Activated T-helper 2 cell treated with anti-CD3 and anti-CD28 coated beads, Interferon-gamma antibody, Interleukin-2, Interleukin-4, amounts not matched to agents 10 μg/mL and 5 μg/mL and 100 μg/mL, durations not matched to agents 14 hours and 24 hours and 36 hours (primary cell): Measurements from ENCODE around the gene SLC12A5. TPM values are rescaled to one million over a fixed set of nuclear protein-coding genes. Genes with fewer than 3 reads are reported as not detected.

Source experiments
- DNase-seq: peaks from one replicate; pipeline ENCODE4 v3.0.0; 2021; ENCODE audit warnings: low spot score
- H3K27ac Mint-ChIP-seq: one replicate; pipeline ENCODE4 v1.8.0; 2021; ENCODE audit warnings: mixed read lengths
- H3K27me3 Mint-ChIP-seq: one replicate; pipeline ENCODE4 v1.8.0; 2021; ENCODE audit warnings: low read depth, mixed read lengths
- H3K36me3 Mint-ChIP-seq: one replicate; pipeline ENCODE4 v1.8.0; 2021; ENCODE audit warnings: low read depth, mixed read lengths
- H3K4me1 Mint-ChIP-seq: one replicate; pipeline ENCODE4 v1.8.0; 2021; ENCODE audit warnings: low read depth, mixed read lengths
- H3K4me3 Mint-ChIP-seq: one replicate; pipeline ENCODE4 v1.8.0; 2021; ENCODE audit warnings: low read depth, mild to moderate bottlenecking, moderate library complexity, mixed read lengths
- H3K9me3 Mint-ChIP-seq: one replicate; pipeline ENCODE4 v1.8.0; 2021; ENCODE audit warnings: mixed read lengths
- intact Hi-C: fragments of 100-400 bp; cut with micrococcal nuclease; formaldehyde crosslinking; loops from one replicate; pipeline ENCODE4 v1.15.1; 2023
- total RNA-seq: library from RNA; stranded (reverse); gene quantifications from 2 replicates; pipeline ENCODE4 v1.2.3, GENCODE V29; 2022

Gene SLC12A5
- total RNA-seq, 1 donor from 2014 or later = 0.73 TPM

DNA sequence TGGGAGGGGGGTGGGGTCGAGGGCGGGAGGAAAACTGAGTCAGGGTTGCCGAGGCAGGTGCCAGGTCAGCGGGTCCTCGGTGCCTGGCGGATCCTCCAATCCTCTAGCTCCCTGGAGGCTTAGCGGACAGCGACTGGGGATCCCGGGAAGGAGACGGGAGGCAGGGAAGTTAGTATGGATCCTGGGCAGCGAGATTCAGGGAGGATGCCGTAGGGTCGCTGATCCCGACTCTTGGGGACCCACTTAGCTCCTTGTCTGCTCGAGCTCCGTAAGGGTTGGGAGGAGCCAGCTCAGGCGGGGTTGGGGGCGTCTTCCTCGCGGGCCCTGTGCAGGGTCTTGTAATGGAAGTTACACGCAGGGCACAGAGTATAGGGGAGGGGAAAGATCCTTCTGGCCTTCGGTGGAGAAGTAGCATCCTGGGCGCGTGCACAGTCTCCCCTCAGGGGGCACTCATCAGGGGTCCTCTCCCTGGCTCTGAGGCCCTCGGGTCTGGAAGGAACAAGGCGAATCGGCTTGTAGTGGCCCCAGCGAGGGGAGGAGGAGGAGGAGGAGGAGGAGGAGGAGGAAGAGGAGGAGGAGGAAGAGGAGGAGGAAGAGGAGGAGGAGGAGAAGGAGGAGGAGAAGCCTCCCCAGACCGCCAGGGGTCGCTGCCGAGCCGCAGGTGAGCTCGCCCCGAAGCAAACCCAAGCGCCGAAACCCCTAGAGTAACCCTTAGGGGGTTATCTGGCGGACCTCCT, 6.4 kb upstream of the SLC12A5 start:
- intact Hi-C loops = loop anchor here (1.0 to 5.0 kb wide), 4 partner anchors 8 to 152 kb away; partner anchors contain the start of gene NCOA5
- H3K36me3 Mint-ChIP-seq = no peaks in the 10 kb centered on the region
- H3K27me3 Mint-ChIP-seq = peaks cover 37% of the 10 kb centered on the region
- peak overlapping the region; percentile 69 for H3K4me3 Mint-ChIP-seq
- H3K9me3 Mint-ChIP-seq = no peaks in the 10 kb centered on the region
- no peak overlapping the region for H3K27ac Mint-ChIP-seq
- peak; percentile 56 for DNase-seq
- H3K4me1 Mint-ChIP-seq = peaks cover 15% of the 10 kb centered on the region

DNA sequence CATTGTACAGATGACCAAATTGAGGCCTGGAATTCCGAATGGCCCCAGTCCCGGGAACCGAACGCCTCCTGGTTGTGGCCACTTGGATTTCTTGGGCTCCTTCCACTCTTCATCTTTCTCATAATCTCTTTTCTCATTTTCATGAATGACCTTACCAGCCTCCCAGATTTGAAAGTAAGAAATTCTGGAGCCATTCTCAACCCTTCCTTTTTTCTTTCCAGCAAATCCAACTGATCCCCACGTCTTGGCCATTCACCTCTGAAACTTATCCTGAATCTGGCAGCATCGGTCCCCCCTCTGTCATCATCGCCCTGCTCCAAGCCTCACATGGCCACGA, 5.9 kb upstream of the SLC12A5 start:
- peak overlapping the region; percentile 32 for H3K4me3 Mint-ChIP-seq
- peaks cover 15% of the 10 kb centered on the region for H3K4me1 Mint-ChIP-seq
- DNase-seq = no peak
- intact Hi-C loops = loop anchor here (1.0 to 5.0 kb wide), 3 partner anchors 39 to 152 kb away; partner anchors contain the start of gene NCOA5
- no peak overlapping the region for H3K27ac Mint-ChIP-seq
- H3K9me3 Mint-ChIP-seq = no peaks in the 10 kb centered on the region
- H3K27me3 Mint-ChIP-seq = peaks cover 41% of the 10 kb centered on the region
- H3K36me3 Mint-ChIP-seq = no peaks in the 10 kb centered on the region

DNA sequence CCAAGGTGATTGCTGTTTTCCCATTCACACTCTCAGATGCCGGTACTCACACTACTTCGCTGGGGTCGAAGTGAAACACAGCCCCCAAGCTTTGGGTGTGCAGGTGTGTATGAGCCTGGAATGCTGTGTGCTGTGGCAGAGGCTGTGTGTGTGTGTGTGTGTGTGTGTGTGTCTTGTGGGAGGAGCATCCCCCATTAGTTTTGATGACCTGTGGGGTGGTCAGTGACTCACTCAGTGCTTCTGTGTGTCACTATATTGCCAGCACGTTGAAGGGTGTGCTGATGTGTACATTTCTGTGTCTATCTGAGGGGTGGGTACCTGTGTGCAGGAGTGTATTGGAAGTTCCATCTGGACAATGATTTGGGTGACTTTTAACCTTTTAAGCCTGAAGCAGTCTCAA, 5.0 kb upstream of the SLC12A5 start:
- H3K27ac Mint-ChIP-seq = no peak overlapping the region
- peaks cover 37% of the 10 kb centered on the region for H3K27me3 Mint-ChIP-seq
- intact Hi-C loops = loop anchor here (1.0 to 5.0 kb wide), 3 partner anchors 38 to 151 kb away; partner anchors contain the start of gene NCOA5
- no peaks in the 10 kb centered on the region for H3K36me3 Mint-ChIP-seq
- peaks cover 15% of the 10 kb centered on the region for H3K4me1 Mint-ChIP-seq
- no peak for DNase-seq
- H3K4me3 Mint-ChIP-seq = no peak overlapping the region
- no peaks in the 10 kb centered on the region for H3K9me3 Mint-ChIP-seq

DNA sequence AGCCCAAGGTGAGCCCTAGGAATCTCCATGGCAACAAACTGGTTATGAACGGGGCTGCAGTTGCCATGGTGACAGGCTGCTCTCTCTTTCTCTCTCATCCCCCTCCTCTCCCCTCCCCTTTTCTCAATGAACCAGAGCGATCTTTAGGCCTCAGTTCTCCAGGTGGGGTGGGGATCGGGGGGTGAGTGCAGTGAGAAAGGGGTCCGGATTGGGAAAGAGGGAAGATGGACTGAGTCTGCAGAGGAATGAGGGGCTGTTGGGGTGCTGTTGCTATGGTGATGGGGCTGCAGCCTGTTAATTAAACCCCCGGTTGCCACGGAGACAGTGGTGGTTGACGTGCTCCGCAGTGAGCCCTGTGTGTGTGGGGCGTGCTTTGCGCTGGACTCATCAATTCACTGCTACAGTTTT, 3.6 kb upstream of the SLC12A5 start:
- H3K9me3 Mint-ChIP-seq = no peaks in the 10 kb centered on the region
- H3K27me3 Mint-ChIP-seq = peaks cover 43% of the 10 kb centered on the region
- intact Hi-C loops = no loop called here
- H3K36me3 Mint-ChIP-seq = no peaks in the 10 kb centered on the region
- peaks cover 15% of the 10 kb centered on the region for H3K4me1 Mint-ChIP-seq
- no peak for DNase-seq
- no peak overlapping the region for H3K27ac Mint-ChIP-seq
- no peak overlapping the region for H3K4me3 Mint-ChIP-seq

DNA sequence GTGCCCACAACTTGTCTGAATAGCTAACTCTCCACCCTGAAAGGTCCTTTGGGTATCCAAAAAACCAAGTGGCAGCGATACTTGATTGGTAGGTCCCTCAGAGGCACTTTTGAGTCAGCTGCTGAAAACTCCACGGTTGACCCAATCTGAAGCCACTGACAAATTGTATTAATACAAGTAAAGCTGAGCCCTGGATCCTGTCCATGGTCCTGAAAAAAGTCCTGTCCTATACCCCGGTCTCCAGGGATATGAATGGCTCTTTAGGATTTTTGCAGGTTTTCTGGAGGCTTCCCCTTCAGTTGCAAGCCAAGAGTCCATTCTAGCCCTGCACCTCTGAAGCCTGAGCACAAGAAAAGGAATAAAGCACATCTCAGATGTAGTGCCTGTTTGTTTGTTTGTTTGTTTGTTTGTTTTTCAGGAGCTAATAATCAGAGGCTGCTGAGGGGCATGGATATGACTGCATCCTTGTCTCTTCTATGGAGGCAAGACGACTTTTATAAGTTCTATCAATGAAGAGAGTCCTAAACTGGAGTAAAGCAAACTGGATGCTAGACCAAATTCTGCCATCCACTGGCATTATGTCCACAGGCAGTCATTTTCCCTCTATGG, 1.7 kb upstream of the SLC12A5 start:
- H3K9me3 Mint-ChIP-seq = no peaks in the 10 kb centered on the region
- no peak overlapping the region for H3K27ac Mint-ChIP-seq
- intact Hi-C loops = no loop called here
- no peak for DNase-seq
- H3K27me3 Mint-ChIP-seq = peaks cover 44% of the 10 kb centered on the region
- H3K36me3 Mint-ChIP-seq = no peaks in the 10 kb centered on the region
- no peak overlapping the region for H3K4me3 Mint-ChIP-seq
- peaks cover 8% of the 10 kb centered on the region for H3K4me1 Mint-ChIP-seq

DNA sequence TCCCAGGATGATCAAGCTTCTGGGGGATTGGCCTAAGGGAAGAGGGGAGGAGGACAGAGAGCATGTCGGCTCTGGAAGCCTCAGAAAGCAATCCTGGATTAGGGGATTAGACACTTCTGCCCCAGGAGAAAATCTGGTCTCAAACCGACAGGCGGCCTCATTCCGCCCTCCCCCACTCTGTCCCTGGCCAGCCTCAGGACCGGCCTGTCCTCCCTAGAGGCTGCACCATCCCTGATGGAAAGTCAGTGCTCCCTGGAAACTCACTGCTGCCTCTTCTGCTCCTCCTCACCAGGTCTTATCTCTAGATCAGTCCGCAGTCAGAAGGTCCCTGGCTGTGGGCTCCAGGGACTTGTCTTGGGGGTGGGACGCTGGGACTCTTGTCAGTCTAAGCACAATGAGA, 905 bp upstream of the SLC12A5 start:
- intact Hi-C loops = no loop called here
- no peaks in the 10 kb centered on the region for H3K36me3 Mint-ChIP-seq
- DNase-seq = no peak
- no peak overlapping the region for H3K4me3 Mint-ChIP-seq
- H3K27ac Mint-ChIP-seq = no peak overlapping the region
- H3K27me3 Mint-ChIP-seq = peaks cover 50% of the 10 kb centered on the region
- peaks cover 5% of the 10 kb centered on the region for H3K4me1 Mint-ChIP-seq
- no peaks in the 10 kb centered on the region for H3K9me3 Mint-ChIP-seq

DNA sequence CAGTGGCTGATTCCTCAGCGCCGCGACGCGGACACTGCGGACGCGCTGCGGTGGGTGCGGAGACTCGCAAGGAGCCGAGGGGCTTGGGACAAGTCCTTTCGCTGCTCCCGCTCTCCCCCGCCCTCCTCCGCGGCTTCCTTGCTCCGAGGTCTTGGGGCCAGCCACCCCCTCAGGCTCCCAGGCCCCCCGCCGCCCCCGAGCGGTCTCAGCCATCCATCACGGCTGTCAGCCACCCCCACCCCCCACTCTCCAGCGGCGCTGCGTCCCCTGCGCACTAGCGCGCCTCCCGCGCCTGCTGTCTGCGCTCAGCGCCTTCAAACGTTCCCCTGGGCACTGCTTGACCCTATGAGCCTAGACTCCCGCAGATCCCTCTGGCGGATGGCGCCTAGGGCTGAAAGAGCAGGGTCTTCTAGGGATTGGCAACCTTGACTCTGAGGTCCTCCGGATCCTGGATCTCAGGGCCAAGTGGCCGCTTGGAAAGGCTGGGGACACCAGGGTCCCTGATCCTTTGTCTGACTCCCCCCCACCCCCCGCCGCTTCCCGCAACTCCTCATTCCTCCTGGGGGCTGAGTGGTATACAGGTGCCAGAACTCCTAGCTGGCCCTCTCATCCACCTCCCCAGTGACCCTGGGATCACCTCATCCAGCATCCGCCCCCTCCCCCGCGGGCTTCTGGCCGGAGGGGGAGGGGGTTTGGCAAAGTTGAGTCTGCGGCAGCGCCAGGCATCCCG, 1.4 kb downstream of the SLC12A5 start:
- DNase-seq = no peak
- intact Hi-C loops = no loop called here
- peaks cover 46% of the 10 kb centered on the region for H3K27me3 Mint-ChIP-seq
- H3K4me1 Mint-ChIP-seq = no peaks in the 10 kb centered on the region
- no peak overlapping the region for H3K27ac Mint-ChIP-seq
- H3K4me3 Mint-ChIP-seq = no peak overlapping the region
- no peaks in the 10 kb centered on the region for H3K36me3 Mint-ChIP-seq
- no peaks in the 10 kb centered on the region for H3K9me3 Mint-ChIP-seq

DNA sequence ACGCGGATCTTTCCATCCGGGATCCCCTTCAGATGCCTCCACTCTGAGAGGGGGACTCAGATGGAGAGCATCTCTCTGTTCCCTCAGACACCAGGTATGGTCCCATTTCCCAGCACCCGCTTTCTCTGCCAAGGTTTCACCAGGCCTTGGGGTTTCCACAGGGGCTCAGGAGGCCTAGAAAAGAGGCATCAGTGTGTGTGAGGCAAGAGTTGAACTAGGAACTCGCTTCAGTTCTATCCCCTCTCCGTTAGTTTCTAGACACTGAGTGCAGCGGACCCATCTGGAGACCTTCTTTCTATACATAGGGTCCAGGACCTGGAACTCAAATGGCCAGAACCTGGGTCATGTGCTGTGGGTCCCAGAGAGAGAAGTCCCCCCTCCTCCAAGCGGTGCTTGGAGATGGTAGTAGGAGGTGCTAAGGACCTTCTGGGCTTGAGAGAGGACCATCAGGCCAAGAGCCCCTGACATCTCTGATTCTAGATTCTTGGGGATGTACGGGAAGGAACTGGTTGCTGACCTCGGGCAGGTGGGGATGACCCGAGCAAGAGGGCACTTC, 2.1 kb downstream of the SLC12A5 start:
- no peaks in the 10 kb centered on the region for H3K4me1 Mint-ChIP-seq
- no peak for DNase-seq
- H3K36me3 Mint-ChIP-seq = no peaks in the 10 kb centered on the region
- H3K9me3 Mint-ChIP-seq = no peaks in the 10 kb centered on the region
- no peak overlapping the region for H3K4me3 Mint-ChIP-seq
- peaks cover 46% of the 10 kb centered on the region for H3K27me3 Mint-ChIP-seq
- H3K27ac Mint-ChIP-seq = no peak overlapping the region
- intact Hi-C loops = no loop called here

DNA sequence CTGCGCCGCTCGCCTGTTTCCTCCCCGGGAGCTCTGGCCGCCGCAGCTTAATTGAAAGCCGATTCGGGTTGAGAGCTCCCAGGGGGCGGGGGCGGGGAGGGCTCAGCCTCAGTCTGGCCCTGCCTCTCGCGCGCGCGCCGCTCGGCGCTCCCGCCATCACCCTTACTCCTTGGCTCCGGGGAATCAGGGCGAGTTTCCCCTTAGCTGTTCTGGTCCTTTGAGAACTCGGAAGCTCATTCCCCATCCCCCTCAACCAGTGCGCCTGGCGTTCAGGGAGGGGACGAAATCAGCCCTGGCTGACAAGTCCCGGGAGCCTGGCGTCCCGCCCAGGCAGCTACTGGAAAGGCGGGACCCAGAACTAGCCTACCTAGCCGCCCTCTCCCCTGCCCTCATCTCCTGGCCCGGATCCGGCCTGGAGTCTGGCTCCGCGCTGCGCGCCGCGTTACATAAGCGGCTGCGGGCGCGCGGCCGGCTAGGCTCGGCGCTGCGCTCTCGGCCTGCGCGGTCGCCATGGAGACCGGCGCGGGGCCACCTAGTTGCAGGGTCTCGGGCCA, 2.8 kb downstream of the SLC12A5 start:
- no peak for DNase-seq
- Mint-ChIP-seq H3K9me3 (no peaks in the 10 kb centered on the region), H3K4me1 (no peaks in the 10 kb centered on the region), H3K27ac (no peak overlapping the region), H3K36me3 (no peaks in the 10 kb centered on the region), H3K4me3 (no peak overlapping the region), H3K27me3 (peaks cover 41% of the 10 kb centered on the region)
- intact Hi-C loops = no loop called here

DNA sequence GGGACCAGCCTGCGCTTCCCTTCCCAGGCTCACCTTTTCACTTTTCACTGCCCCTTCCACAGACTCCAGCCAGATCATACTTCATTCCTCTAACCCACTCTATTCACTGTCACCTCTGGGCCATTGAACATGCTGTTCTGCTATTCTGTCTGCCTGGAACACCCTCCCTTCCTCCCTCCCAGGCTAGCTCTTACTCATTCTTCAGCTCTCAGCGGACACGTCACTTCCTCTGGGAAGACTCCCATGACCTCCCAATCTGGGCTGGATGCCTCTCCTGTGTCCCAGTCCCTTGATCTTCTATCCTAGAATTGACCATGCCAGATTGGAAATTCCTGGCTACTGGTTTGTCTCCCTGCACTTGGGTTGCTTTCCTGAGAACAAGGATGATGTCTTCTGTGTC, 5.0 kb downstream of the SLC12A5 start:
- intact Hi-C loops = no loop called here
- no peaks in the 10 kb centered on the region for H3K9me3 Mint-ChIP-seq
- H3K27me3 Mint-ChIP-seq = peaks cover 36% of the 10 kb centered on the region
- H3K4me1 Mint-ChIP-seq = no peaks in the 10 kb centered on the region
- H3K27ac Mint-ChIP-seq = no peak overlapping the region
- no peak overlapping the region for H3K4me3 Mint-ChIP-seq
- DNase-seq = no peak
- H3K36me3 Mint-ChIP-seq = no peaks in the 10 kb centered on the region

DNA sequence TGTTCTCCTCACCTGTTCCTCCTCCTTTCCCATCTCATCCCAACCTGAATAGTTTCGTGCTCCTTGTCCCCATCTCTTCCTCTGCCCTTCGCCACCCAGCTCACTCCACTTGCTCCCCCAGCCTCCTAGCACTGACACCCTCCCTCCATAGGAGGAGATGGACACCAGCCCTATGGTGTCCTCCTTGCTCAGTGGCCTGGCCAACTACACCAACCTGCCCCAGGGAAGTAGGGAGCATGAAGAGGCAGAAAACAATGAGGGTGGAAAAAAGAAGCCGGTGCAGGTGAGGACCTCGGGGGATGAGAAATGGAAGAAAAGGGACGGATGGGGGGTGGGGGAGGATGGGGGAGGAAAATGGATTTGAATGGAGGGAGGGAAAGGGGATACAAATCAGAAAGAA, 6.2 kb downstream of the SLC12A5 start:
- no peak overlapping the region for H3K27ac Mint-ChIP-seq

DNA sequence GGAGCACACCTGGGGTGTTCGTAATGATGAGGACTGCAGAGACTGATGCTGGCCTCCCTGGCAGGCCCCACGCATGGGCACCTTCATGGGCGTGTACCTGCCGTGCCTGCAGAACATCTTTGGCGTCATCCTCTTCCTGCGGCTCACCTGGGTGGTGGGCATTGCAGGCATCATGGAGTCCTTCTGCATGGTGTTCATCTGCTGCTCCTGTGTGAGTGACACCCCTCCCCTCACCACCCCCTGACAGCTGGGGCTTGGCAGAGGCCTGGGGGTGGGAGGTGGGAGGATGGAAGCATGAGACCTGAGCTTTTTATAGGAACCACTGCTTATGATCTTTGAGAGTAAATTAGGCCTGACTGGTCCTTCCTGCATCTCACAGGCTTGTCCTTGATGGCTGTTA, 6.7 kb downstream of the SLC12A5 start:
- Mint-ChIP-seq H3K9me3 (no peaks in the 10 kb centered on the region), H3K4me1 (no peaks in the 10 kb centered on the region), H3K4me3 (no peak overlapping the region), H3K36me3 (no peaks in the 10 kb centered on the region), H3K27ac (no peak overlapping the region), H3K27me3 (peaks cover 28% of the 10 kb centered on the region)
- intact Hi-C loops = no loop called here
- DNase-seq = no peak

More for the DNA sequence above, 6.2 kb downstream of the SLC12A5 start:
- H3K36me3 Mint-ChIP-seq = no peaks in the 10 kb centered on the region
- H3K4me3 Mint-ChIP-seq = no peak overlapping the region
- DNase-seq = no peak
- no peaks in the 10 kb centered on the region for H3K4me1 Mint-ChIP-seq
- peaks cover 31% of the 10 kb centered on the region for H3K27me3 Mint-ChIP-seq
- H3K9me3 Mint-ChIP-seq = no peaks in the 10 kb centered on the region
- intact Hi-C loops = no loop called here
